GM12872 (cell line): ENCODE data around the gene AKR1E2.

ENCODE experiments used
- TF ChIP-seq, protein P1 (sequence below): IDR thresholded peaks from 3 replicates; pipeline ENCODE4 v1.5.1; 2011; ENCODE audit warnings: low read depth, mild to moderate bottlenecking, low read length, moderate library complexity; ENCODE audit not compliant: insufficient read depth

AKR1E2 gene

DNA sequence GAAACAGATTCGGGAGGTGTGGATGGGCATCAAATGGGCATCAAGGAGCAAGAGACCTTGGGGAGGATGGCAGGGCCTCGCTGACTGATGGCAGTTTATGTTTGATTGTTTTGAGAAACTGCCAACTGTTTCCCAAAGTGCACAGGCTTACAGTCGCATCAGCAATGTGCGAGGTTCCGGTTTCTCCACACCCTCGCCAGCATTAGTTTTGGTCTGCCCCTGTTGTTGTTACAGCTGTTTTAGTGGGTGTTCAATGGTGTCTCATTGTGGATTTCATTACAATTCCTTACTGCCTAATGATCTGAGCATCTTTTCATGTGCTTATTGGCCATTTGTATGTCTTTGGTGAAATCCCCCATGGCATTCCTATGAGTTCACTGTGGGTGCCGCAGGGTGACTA lies 24.4 kb downstream of the AKR1E2 start:
- TF ChIP-seq, protein P1, sequence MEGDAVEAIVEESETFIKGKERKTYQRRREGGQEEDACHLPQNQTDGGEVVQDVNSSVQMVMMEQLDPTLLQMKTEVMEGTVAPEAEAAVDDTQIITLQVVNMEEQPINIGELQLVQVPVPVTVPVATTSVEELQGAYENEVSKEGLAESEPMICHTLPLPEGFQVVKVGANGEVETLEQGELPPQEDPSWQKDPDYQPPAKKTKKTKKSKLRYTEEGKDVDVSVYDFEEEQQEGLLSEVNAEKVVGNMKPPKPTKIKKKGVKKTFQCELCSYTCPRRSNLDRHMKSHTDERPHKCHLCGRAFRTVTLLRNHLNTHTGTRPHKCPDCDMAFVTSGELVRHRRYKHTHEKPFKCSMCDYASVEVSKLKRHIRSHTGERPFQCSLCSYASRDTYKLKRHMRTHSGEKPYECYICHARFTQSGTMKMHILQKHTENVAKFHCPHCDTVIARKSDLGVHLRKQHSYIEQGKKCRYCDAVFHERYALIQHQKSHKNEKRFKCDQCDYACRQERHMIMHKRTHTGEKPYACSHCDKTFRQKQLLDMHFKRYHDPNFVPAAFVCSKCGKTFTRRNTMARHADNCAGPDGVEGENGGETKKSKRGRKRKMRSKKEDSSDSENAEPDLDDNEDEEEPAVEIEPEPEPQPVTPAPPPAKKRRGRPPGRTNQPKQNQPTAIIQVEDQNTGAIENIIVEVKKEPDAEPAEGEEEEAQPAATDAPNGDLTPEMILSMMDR: no peak

GRCh38 chr10:4851176-4851575 lies 25.2 kb downstream of the AKR1E2 start:
- TF ChIP-seq, protein P1: no peak

DNA sequence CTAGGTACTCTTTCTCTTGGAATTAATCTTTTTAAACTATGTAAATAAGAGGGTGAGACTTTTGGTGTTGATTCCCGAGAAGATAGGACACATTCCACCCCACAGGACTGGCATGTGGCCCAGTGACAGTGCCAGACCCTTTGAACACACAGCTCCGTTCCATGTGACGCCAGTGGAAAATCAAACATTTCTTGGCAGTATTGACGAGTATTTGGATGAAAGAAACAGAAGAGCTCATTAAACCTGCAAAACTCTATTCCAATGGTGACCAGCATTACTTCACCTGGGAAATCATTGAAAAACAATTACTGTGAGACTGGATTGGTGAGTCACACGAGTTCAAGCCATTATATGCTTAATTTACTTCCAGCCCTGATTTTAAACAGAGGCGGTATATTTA lies 25.8 kb downstream of the AKR1E2 start:
- TF ChIP-seq, protein P1: no peak

GRCh38 chr10:4865945-4866661 lies 40.1 kb downstream of the AKR1E2 start:
- TF ChIP-seq, protein P1: no peak

- TF ChIP-seq, protein P1: no peak
Observed at GRCh38 chr10:4867109-4867519, 41.1 kb downstream of the AKR1E2 start.

GRCh38 chr10:4867520-4868356 lies 41.7 kb downstream of the AKR1E2 start:
- TF ChIP-seq, protein P1: no peak

GRCh38 chr10:4868357-4868657 lies 42.3 kb downstream of the AKR1E2 start:
- TF ChIP-seq, protein P1: no peak
